ENCODE measurements around the gene TRIO.
A peak's percentile ranks its signal among the peaks of the same experiment; 100 is the strongest.

Gene TRIO

GRCh38 chr5:14225173-14225834 is 82.2 kb downstream of the TRIO start:
- Mint-ChIP-seq H3K36me3 (peaks cover 3 to 16% of the 10 kb centered on the region in 2 donors), H3K4me1 (peaks cover 54 to 76% of the 10 kb centered on the region in 2 donors), H3K27ac (no peak overlapping the region), H3K27me3 (no peaks in the 10 kb centered on the region), H3K9me3 (no peaks in the 10 kb centered on the region), H3K4me3 (no peak overlapping the region)
- DNase-seq = no peak
- peak; percentile 53 to 64 for ATAC-seq (replicated peaks)

DNA sequence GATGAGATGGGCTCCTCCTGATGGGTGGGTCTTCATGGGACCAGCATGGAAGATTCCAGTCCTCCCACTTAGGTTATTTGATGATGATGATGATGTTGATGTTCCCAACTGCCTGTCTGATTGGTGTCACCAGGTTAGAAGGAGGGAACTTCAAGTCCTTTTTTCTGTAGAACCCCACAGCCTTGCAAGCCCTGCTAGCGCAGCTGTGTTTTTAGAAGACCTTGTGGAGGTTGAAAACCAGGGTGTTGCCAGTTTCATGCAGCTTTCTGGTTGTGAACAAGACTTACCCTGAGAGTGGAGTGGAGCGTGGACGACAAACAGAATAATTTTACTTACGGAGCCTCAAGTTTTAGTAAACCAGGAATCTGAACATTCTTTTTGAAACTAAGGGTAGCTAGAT is 83.0 kb downstream of the TRIO start:
- Mint-ChIP-seq H3K9me3 (no peaks in the 10 kb centered on the region), H3K27me3 (no peaks in the 10 kb centered on the region)

GRCh38 chr5:14226554-14226953 is 83.4 kb downstream of the TRIO start:
- ATAC-seq (replicated peaks) (no peak), DNase-seq (no peak)
- H3K36me3 Mint-ChIP-seq = peaks cover 2 to 11% of the 10 kb centered on the region in 2 donors
- H3K27me3 Mint-ChIP-seq = no peaks in the 10 kb centered on the region
- no peak overlapping the region for H3K4me3 Mint-ChIP-seq
- no peak overlapping the region for H3K27ac Mint-ChIP-seq
- peaks cover 47 to 67% of the 10 kb centered on the region in 2 donors for H3K4me1 Mint-ChIP-seq
- no peaks in the 10 kb centered on the region for H3K9me3 Mint-ChIP-seq

More for the DNA sequence above, 83.0 kb downstream of the TRIO start:
- Mint-ChIP-seq H3K27ac (peak overlapping the region; percentile 7), H3K36me3 (peaks cover 3 to 15% of the 10 kb centered on the region in 2 donors), H3K4me1 (peaks cover 51 to 71% of the 10 kb centered on the region in 2 donors), H3K4me3 (no peak overlapping the region)
- DNase-seq (no peak), ATAC-seq (replicated peaks) (no peak)

- Mint-ChIP-seq H3K27me3 (no peaks in the 10 kb centered on the region), H3K4me1 (peaks cover 47 to 64% of the 10 kb centered on the region in 2 donors), H3K36me3 (peaks cover 2 to 9% of the 10 kb centered on the region in 2 donors), H3K4me3 (no peak overlapping the region), H3K27ac (no peak overlapping the region), H3K9me3 (no peaks in the 10 kb centered on the region)
- DNase-seq = no peak
- ATAC-seq (replicated peaks) = no peak
Measured at GRCh38 chr5:14226992-14227391, 83.8 kb downstream of the TRIO start.

DNA sequence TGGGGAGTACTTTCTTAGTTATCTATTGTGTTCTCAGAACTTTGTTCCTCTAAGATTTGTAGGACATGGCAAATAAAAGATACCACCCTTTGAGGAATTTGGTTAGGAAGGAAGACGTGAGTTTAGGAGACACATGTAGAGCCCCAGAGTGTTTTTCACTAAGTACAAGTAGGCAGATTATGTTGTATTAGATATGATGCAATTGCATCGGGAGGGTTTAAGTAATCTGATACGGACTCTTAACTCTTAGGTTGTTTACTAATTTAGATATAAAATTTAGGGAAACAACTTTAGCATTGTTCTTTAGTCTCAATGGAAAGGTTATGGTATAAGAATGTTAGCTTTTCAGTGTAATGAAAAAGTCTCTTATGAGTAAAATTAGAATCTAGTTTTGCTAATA is 84.4 kb downstream of the TRIO start:
- Mint-ChIP-seq H3K27ac (no peak overlapping the region), H3K4me3 (no peak overlapping the region), H3K4me1 (peaks cover 50 to 68% of the 10 kb centered on the region in 2 donors), H3K27me3 (no peaks in the 10 kb centered on the region), H3K36me3 (peaks cover 2 to 9% of the 10 kb centered on the region in 2 donors), H3K9me3 (no peaks in the 10 kb centered on the region)
- DNase-seq = no peak
- ATAC-seq (replicated peaks) = no peak

DNA sequence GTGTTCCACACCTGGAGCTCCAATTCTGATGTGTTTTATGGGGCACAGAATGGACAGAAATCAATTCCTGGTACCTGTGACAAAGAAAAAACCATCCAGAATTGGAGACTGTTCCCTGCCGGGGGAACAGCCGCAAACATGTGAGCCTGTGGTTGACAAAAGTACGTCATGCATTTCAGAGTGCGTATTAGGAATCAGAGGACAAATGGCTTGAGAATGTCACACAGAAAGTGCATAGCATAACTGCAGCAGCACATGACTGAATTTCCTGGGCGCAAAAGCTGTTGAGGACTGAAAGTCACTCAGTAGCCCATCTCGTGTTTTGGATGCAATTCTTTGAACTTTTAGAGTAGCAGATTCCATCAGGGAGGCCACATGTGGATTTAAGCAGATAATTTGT is 85.1 kb downstream of the TRIO start:
- H3K27ac Mint-ChIP-seq = no peak overlapping the region
- ATAC-seq (replicated peaks) (no peak), DNase-seq (no peak)
- peaks cover 47 to 67% of the 10 kb centered on the region in 2 donors for H3K4me1 Mint-ChIP-seq
- no peak overlapping the region for H3K4me3 Mint-ChIP-seq
- peaks cover 0 to 2% of the 10 kb centered on the region in 2 donors for H3K9me3 Mint-ChIP-seq
- no peaks in the 10 kb centered on the region for H3K27me3 Mint-ChIP-seq
- peaks cover 2% of the 10 kb centered on the region in 2 donors for H3K36me3 Mint-ChIP-seq

DNA sequence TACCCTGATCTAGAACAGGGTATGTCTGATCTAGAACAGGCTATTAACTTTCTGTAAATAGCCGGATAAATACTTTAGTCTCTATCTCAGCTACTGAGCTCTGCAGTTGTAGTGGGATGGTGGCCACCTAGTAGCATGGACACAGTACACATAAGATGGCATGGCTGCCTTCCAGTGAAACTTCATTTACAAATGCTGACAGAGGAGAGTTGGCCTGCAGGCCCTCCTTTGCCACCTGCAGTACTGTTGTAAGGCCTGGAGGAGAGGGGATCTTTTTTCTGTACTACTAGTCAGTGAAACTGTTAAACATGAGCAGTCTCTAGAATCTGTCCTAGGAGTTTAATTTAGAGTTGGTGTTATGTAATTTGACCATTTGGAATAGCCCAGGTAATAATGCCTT is 86.0 kb downstream of the TRIO start:
- DNase-seq = no peak
- H3K27me3 Mint-ChIP-seq = no peaks in the 10 kb centered on the region
- no peak overlapping the region for H3K4me3 Mint-ChIP-seq
- peaks cover 0 to 2% of the 10 kb centered on the region in 2 donors for H3K36me3 Mint-ChIP-seq
- ATAC-seq (replicated peaks) = no peak
- peak overlapping the region; percentile 51 for H3K27ac Mint-ChIP-seq
- peaks cover 0 to 2% of the 10 kb centered on the region in 2 donors for H3K9me3 Mint-ChIP-seq
- peaks cover 48 to 69% of the 10 kb centered on the region in 2 donors for H3K4me1 Mint-ChIP-seq

DNA sequence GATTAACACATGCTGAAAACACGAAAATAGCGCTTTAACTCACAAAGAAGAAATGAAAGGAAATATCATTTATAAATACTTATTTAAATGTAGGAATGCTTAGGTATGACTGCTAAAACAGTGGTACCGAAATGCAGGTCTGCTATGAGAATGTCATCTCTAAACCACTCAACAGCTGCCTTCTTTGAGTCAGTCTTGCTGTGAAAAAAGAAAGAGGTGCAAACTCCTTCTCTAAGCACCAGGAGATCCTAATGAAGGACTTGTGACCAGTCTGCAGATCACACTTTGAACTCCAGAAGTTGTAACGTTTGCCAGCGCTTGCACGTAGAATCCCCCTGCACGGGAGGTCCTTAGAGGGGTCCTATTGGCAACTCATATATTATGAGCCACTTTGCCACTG is 86.6 kb downstream of the TRIO start:
- DNase-seq (no peak), ATAC-seq (replicated peaks) (no peak)
- peaks cover 0 to 2% of the 10 kb centered on the region in 2 donors for H3K36me3 Mint-ChIP-seq
- H3K27ac Mint-ChIP-seq = no peak overlapping the region
- H3K9me3 Mint-ChIP-seq = peaks cover 0 to 2% of the 10 kb centered on the region in 2 donors
- no peaks in the 10 kb centered on the region for H3K27me3 Mint-ChIP-seq
- H3K4me1 Mint-ChIP-seq = peaks cover 47 to 67% of the 10 kb centered on the region in 2 donors
- H3K4me3 Mint-ChIP-seq = no peak overlapping the region

GRCh38 chr5:14231156-14231555 is 88.0 kb downstream of the TRIO start:
- DNase-seq = no peak
- H3K4me3 Mint-ChIP-seq = no peak overlapping the region
- H3K27me3 Mint-ChIP-seq = no peaks in the 10 kb centered on the region
- peaks cover 0 to 2% of the 10 kb centered on the region in 2 donors for H3K9me3 Mint-ChIP-seq
- no peak overlapping the region for H3K27ac Mint-ChIP-seq
- peaks cover 39 to 62% of the 10 kb centered on the region in 2 donors for H3K4me1 Mint-ChIP-seq
- ATAC-seq (replicated peaks) = no peak
- H3K36me3 Mint-ChIP-seq = peaks cover 2 to 3% of the 10 kb centered on the region in 2 donors

DNA sequence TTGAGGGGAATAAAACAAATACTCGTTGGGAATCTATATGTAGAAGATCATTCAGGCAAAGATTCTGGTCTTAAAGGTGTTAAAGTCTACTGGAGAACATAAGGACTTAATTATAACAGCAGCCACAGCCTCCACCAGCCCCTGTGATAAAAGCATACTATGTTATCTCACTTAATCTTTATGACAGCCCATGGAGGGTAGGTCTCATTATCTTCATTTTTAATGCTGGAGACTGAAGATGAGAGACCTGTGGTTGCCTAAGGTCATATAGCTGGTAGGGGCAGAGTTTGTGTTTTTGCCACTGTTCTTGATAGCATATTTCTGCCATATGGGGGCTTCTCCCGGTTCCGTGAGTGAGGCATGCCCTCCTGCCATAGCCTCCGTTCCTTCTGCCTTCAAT is 88.7 kb downstream of the TRIO start:
- H3K4me3 Mint-ChIP-seq = no peak overlapping the region
- no peak for ATAC-seq (replicated peaks)
- peaks cover 0 to 3% of the 10 kb centered on the region in 2 donors for H3K36me3 Mint-ChIP-seq
- H3K9me3 Mint-ChIP-seq = peaks cover 0 to 2% of the 10 kb centered on the region in 2 donors
- peaks cover 38 to 62% of the 10 kb centered on the region in 2 donors for H3K4me1 Mint-ChIP-seq
- H3K27me3 Mint-ChIP-seq = no peaks in the 10 kb centered on the region
- no peak for DNase-seq
- no peak overlapping the region for H3K27ac Mint-ChIP-seq

GRCh38 chr5:14234204-14234603 is 91.1 kb downstream of the TRIO start:
- H3K27ac Mint-ChIP-seq = peak overlapping the region; percentile 43
- ATAC-seq (replicated peaks) = no peak
- no peaks in the 10 kb centered on the region for H3K27me3 Mint-ChIP-seq
- no peak for DNase-seq
- H3K36me3 Mint-ChIP-seq = peaks cover 0 to 3% of the 10 kb centered on the region in 2 donors
- no peak overlapping the region for H3K4me3 Mint-ChIP-seq
- peaks cover 39 to 69% of the 10 kb centered on the region in 2 donors for H3K4me1 Mint-ChIP-seq
- H3K9me3 Mint-ChIP-seq = peaks cover 0 to 2% of the 10 kb centered on the region in 2 donors

DNA sequence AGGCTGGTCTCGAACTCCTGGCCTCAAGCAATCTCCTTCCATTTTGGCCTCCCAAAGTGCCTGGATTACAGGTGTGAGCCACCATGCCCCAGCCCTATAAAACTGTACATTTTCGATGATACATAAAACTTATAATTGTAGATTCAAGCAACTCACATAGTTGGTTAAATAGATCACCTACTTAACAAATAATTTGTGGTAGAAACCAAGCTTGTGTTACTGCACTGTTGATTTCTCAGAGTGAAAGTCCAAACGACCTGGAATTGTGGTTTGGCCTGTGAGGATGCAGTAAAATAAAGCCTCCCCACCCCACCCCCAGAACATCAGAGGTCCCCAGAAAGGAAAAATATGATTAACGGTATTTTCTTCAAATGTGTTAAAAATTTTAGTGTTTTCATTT is 92.7 kb downstream of the TRIO start:
- no peak for DNase-seq
- Mint-ChIP-seq H3K4me3 (no peak overlapping the region), H3K27me3 (no peaks in the 10 kb centered on the region), H3K9me3 (peaks cover 0 to 2% of the 10 kb centered on the region in 2 donors), H3K36me3 (peaks cover 3% of the 10 kb centered on the region in 2 donors), H3K27ac (no peak overlapping the region), H3K4me1 (peaks cover 37 to 76% of the 10 kb centered on the region in 2 donors)
- no peak for ATAC-seq (replicated peaks)

GRCh38 chr5:14236757-14237156 is 93.6 kb downstream of the TRIO start:
- no peak overlapping the region for H3K4me3 Mint-ChIP-seq
- no peak overlapping the region for H3K27ac Mint-ChIP-seq
- H3K27me3 Mint-ChIP-seq = no peaks in the 10 kb centered on the region
- H3K36me3 Mint-ChIP-seq = peaks cover 3% of the 10 kb centered on the region in 2 donors
- H3K4me1 Mint-ChIP-seq = peaks cover 35 to 79% of the 10 kb centered on the region in 2 donors
- H3K9me3 Mint-ChIP-seq = peaks cover 0 to 2% of the 10 kb centered on the region in 2 donors
- DNase-seq = no peak
- ATAC-seq (replicated peaks) = no peak

GRCh38 chr5:14237317-14238086 is 94.4 kb downstream of the TRIO start:
- DNase-seq (no peak), ATAC-seq (replicated peaks) (no peak)
- Mint-ChIP-seq H3K27me3 (no peaks in the 10 kb centered on the region), H3K4me1 (peaks cover 32 to 73% of the 10 kb centered on the region in 2 donors), H3K9me3 (peaks cover 0 to 2% of the 10 kb centered on the region in 2 donors), H3K4me3 (no peak overlapping the region), H3K27ac (peak overlapping the region; percentile 68), H3K36me3 (peaks cover 3% of the 10 kb centered on the region in 2 donors)

GRCh38 chr5:14238272-14238671 is 95.1 kb downstream of the TRIO start:
- H3K27ac Mint-ChIP-seq = no peak overlapping the region
- peaks cover 3% of the 10 kb centered on the region in 2 donors for H3K36me3 Mint-ChIP-seq
- DNase-seq (no peak), ATAC-seq (replicated peaks) (no peak)
- H3K4me3 Mint-ChIP-seq = no peak overlapping the region
- no peaks in the 10 kb centered on the region for H3K27me3 Mint-ChIP-seq
- H3K9me3 Mint-ChIP-seq = no peaks in the 10 kb centered on the region
- H3K4me1 Mint-ChIP-seq = peaks cover 31 to 74% of the 10 kb centered on the region in 2 donors

Data from stimulated activated naive B cell treated with anti-CD40 and anti-IgM and Interleukin-4, amounts not matched to agents 10 μg/mL and 1 μg/mL and 100 μg/mL, for 72 hours (primary cell).